Trophoblast cell (in vitro differentiated cells and primary cell): Measurements from ENCODE around the gene TDRD12.

Source experiments
- DNase-seq, 2 donors: peaks; one replicate each; pipeline ENCODE4 v3.0.0-alpha.2; 2016
- H2AFZ ChIP-seq: 2 replicates; pipeline ENCODE4 v1.6.1; 2013; ENCODE audit warnings: low read length, moderate library complexity, mild to moderate bottlenecking; ENCODE audit not compliant: insufficient read depth, poor library complexity
- H2AK5ac ChIP-seq: 2 replicates; pipeline ENCODE4 v1.6.1; 2013; ENCODE audit warnings: mild to moderate bottlenecking, low read length
- H2BK120ac ChIP-seq: 2 replicates; pipeline ENCODE4 v1.6.1; 2013; ENCODE audit warnings: low read length, mild to moderate bottlenecking, moderate library complexity; ENCODE audit not compliant: insufficient read depth, poor library complexity
- H2BK12ac ChIP-seq: 2 replicates; pipeline ENCODE4 v1.6.1; 2013; ENCODE audit warnings: mild to moderate bottlenecking, low read length, moderate library complexity
- H2BK5ac ChIP-seq: 2 replicates; pipeline ENCODE4 v1.6.1; 2013; ENCODE audit warnings: low read length, low read depth, moderate library complexity, mild to moderate bottlenecking; ENCODE audit not compliant: poor library complexity
- H3K14ac ChIP-seq: 2 replicates; pipeline ENCODE4 v1.6.1; 2013; ENCODE audit warnings: mild to moderate bottlenecking, low read length
- H3K18ac ChIP-seq: 2 replicates; pipeline ENCODE4 v1.6.1; 2013; ENCODE audit warnings: mild to moderate bottlenecking, low read length
- H3K23ac ChIP-seq: 2 replicates; pipeline ENCODE4 v1.6.1; 2013; ENCODE audit warnings: low read length
- H3K27ac ChIP-seq: 2 replicates; pipeline ENCODE4 v1.5.1; 2013; ENCODE audit warnings: low read depth, mild to moderate bottlenecking, inconsistent platforms, low read length, moderate library complexity
- H3K27me3 ChIP-seq: 2 replicates; pipeline ENCODE4 v1.6.1; 2013; ENCODE audit warnings: inconsistent platforms, mild to moderate bottlenecking, low read length, moderate library complexity; ENCODE audit not compliant: insufficient read depth
- H3K36me3 ChIP-seq, 2 experiments: 1 replicate in 1 of 2; 2 replicates in 1 of 2; pipeline ENCODE4 v1.6.1; 2013; ENCODE audit warnings: low read length in 2 of 2, mild to moderate bottlenecking in 2 of 2, moderate library complexity in 1 of 2; ENCODE audit not compliant: insufficient read depth in 2 of 2, control insufficient read depth in 1 of 2
- H3K4ac ChIP-seq: 2 replicates; pipeline ENCODE4 v1.6.1; 2013; ENCODE audit warnings: low read depth, mild to moderate bottlenecking, low read length, moderate library complexity
- H3K4me1 ChIP-seq, 2 experiments: 1 replicate in 1 of 2; 2 replicates in 1 of 2; pipeline ENCODE4 v1.6.1; 2013; ENCODE audit warnings: low read length in 2 of 2, mild to moderate bottlenecking in 2 of 2, moderate library complexity in 1 of 2; ENCODE audit not compliant: insufficient read depth in 2 of 2, control insufficient read depth in 1 of 2
- H3K4me2 ChIP-seq: 2 replicates; pipeline ENCODE4 v1.6.1; 2013; ENCODE audit warnings: inconsistent platforms, mild to moderate bottlenecking, low read length, moderate library complexity
- H3K4me3 ChIP-seq: 2 replicates; pipeline ENCODE4 v1.5.1; 2013; ENCODE audit warnings: mild to moderate bottlenecking, low read depth, low read length, inconsistent platforms
- H3K79me1 ChIP-seq: one replicate; pipeline ENCODE4 v1.6.1; 2013; ENCODE audit warnings: low read length
- H3K79me2 ChIP-seq: 2 replicates; pipeline ENCODE4 v1.6.1; 2013; ENCODE audit warnings: low read length, mild to moderate bottlenecking; ENCODE audit not compliant: control insufficient read depth, insufficient read depth, poor library complexity
- H3K9ac ChIP-seq: 2 replicates; pipeline ENCODE4 v1.6.1; 2013; ENCODE audit warnings: mild to moderate bottlenecking, low read length
- H3K9me3 ChIP-seq: 2 replicates; pipeline ENCODE4 v1.6.1; 2013; ENCODE audit warnings: low read depth, mild to moderate bottlenecking, control low read depth, inconsistent platforms, low read length; ENCODE audit not compliant: insufficient read depth
- H4K12ac ChIP-seq: 2 replicates; pipeline ENCODE4 v1.6.1; 2013; ENCODE audit warnings: low read depth, mild to moderate bottlenecking, low read length, moderate library complexity
- H4K8ac ChIP-seq: 2 replicates; pipeline ENCODE4 v1.6.1; 2013; ENCODE audit warnings: low read depth, mild to moderate bottlenecking, low read length, moderate library complexity
- H4K91ac ChIP-seq: one replicate; pipeline ENCODE4 v1.6.1; 2013; ENCODE audit warnings: low read depth, mild to moderate bottlenecking, low read length, moderate library complexity
- WGBS: extraction: QIAGEN DNeasy Blood & Tissue Kit; methylation state at CpG from one replicate; pipeline ENCODE4 v1.1.7; 2013; ENCODE audit warnings: missing lambda C conversion rate; ENCODE audit not compliant: insufficient read length, insufficient coverage; ENCODE audit errors: extremely low coverage; 5-methylcytosine and 5-hydroxymethylcytosine counted together

Gene TDRD12

DNA sequence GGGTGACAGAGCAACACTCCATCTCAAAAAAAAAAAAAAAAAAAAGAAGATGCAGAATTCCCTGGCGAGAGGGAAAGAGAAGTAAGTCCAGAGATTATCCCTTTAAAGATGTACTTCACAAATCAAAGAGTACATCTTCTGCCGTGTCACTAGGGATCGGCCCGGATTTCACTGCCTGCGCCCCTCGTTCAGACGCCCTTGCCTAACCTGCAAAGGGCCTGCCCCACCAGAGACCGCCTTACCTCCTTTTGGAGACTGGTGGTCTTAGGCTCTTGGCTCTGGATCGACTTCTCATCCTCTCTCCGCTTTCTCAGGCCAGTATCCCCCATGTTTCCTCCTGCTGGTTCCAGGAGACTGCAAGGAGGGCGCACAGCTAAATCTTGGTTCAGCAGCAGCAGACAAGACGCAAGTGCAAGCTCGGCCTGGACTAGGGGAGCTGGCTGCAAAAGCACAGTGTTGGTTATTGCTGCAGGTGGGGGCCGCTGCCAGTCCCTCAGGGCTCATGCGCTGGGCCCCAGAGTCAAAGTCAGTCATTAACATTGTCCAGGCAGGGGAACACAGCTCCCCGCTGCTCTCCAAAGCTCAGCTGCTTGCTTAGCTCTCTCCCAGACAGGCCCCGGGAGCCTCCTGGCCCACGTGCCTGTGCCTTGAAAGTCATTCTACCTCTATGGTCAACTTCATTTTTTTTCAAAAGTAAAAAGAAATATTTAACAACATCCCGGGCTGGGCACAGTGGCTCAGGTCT lies 148.8 kb downstream of the TDRD12 start:
- H2AFZ ChIP-seq, result no peak overlapping the region
- DNase-seq, result no peak
- H3K9ac ChIP-seq, result no peak overlapping the region
- H3K27ac ChIP-seq, result no peak overlapping the region
- H3K4me3 ChIP-seq, result no peak overlapping the region
- H2BK5ac ChIP-seq, result no peak overlapping the region
- no peaks in the 10 kb centered on the region for H3K36me3 ChIP-seq
- no peak overlapping the region for H2BK120ac ChIP-seq
- H3K4ac ChIP-seq, result no peak overlapping the region
- H2BK12ac ChIP-seq, result no peak overlapping the region
- no peaks in the 10 kb centered on the region for H3K79me1 ChIP-seq
- H4K8ac ChIP-seq, result no peak overlapping the region
- H4K91ac ChIP-seq, result no peak overlapping the region
- WGBS, result no CpG with 5 or more reads among the region's 19 CpGs
- H3K27me3 ChIP-seq, result no peaks in the 10 kb centered on the region
- H3K4me1 ChIP-seq, result peaks cover 4% of the 10 kb centered on the region in 2 experiments
- no peaks in the 10 kb centered on the region for H3K79me2 ChIP-seq
- H2AK5ac ChIP-seq, result no peak overlapping the region
- no peak overlapping the region for H3K23ac ChIP-seq
- no peak overlapping the region for H4K12ac ChIP-seq
- H3K4me2 ChIP-seq, result no peak overlapping the region
- no peak overlapping the region for H3K14ac ChIP-seq
- no peaks in the 10 kb centered on the region for H3K9me3 ChIP-seq
- H3K18ac ChIP-seq, result no peak overlapping the region

DNA sequence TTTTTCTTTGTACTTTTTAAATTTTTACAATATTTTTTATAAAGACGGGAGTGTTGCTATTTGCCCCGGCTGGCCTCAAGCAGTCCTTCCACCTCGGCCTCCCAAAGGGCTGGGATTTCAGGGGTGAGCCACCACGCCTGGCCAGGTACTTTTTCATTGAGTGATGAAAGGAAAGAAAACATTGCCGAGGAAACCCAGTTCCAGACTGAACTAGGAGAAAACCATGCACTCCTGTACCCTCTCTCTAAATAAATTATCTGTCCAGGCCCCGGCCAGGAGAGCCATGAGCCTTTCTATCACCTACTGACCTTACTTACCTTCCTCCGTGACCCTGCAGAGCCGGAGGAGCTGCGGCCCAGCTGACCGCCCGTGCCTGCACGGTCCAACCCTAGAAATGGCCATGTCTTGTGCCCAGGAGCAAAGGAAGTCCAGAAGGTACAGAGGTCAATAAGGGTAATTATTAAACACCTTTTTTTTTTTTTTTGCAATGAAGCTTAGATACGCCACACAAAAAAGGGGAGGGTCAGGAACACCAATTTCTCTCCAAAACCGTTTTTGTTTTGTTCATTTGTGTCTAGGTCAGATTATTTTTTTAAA lies 149.9 kb downstream of the TDRD12 start, which contains the start of gene SLC7A9:
TSS of gene SLC7A9 (minus strand) at position 399 of the 597 bp plus-strand sequence. CDS start 1,233 bp downstream, outside the sequence.
- Histone ChIP-seq H3K9ac (no peak within 1 kb of the TSS), H3K4ac (no peak within 1 kb of the TSS), H2BK12ac (no peak within 1 kb of the TSS), H3K4me2 (peak within 1 kb of the TSS; percentile 22), H3K79me1 (no peaks in the 10 kb centered on the region), H2BK5ac (no peak within 1 kb of the TSS), H4K8ac (no peak within 1 kb of the TSS), H4K91ac (no peak within 1 kb of the TSS), H3K27ac (no peak within 1 kb of the TSS), H2AFZ (no peak within 1 kb of the TSS), H3K79me2 (no peaks in the 10 kb centered on the region), H2BK120ac (no peak within 1 kb of the TSS), H3K36me3 (no peaks in the 10 kb centered on the region), H3K27me3 (no peaks in the 10 kb centered on the region), H3K4me1 (peaks cover 4% of the 10 kb centered on the region in 2 experiments), H3K14ac (no peak within 1 kb of the TSS), H4K12ac (no peak within 1 kb of the TSS), H3K18ac (no peak within 1 kb of the TSS), H3K4me3 (no peak within 1 kb of the TSS), H3K9me3 (no peaks in the 10 kb centered on the region), H3K23ac (no peak within 1 kb of the TSS), H2AK5ac (no peak within 1 kb of the TSS)
- WGBS, result no CpG with 5 or more reads among the region's 14 CpGs
- DNase-seq, result peak; percentile 12 to 27

DNA sequence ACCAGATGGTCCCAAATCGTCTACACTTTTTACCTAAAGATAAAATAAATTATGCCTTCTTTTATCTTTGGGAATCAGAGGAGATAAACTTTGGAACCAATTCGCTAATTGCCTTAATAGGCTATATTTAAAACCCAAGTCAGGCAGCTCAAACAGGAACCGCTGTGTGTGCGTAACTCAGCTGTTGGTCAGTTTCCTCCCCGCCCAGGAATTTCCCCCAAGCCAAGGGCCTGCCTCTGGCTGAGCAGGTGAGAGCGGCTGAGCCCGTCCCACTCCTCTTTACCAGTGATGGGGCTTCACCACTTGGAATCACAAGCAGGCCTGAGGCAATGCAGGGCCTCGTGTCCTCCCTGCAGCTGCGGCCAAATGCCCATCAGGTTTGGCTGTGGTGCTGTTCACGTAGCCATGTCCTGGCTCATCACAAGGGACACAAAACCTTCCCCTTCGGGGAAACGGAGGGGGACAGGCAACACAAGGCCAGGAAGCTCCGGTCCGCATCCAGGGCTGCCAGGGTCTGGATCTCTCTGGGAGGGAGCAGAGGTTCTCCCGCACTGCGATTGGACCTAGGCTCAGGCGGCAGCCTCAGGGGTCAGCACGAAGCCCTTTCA lies 150.5 kb downstream of the TDRD12 start:
- Histone ChIP-seq H2AK5ac (no peak overlapping the region), H3K36me3 (no peaks in the 10 kb centered on the region), H3K23ac (no peak overlapping the region), H3K79me1 (no peaks in the 10 kb centered on the region), H2BK5ac (no peak overlapping the region), H4K8ac (no peak overlapping the region), H3K14ac (no peak overlapping the region), H3K4me1 (peaks cover 4% of the 10 kb centered on the region in 2 experiments), H3K18ac (no peak overlapping the region), H2BK120ac (no peak overlapping the region), H4K91ac (no peak overlapping the region), H3K4me2 (peak overlapping the region; percentile 22), H3K9me3 (no peaks in the 10 kb centered on the region), H3K79me2 (no peaks in the 10 kb centered on the region), H3K27ac (no peak overlapping the region), H3K4ac (no peak overlapping the region), H2BK12ac (no peak overlapping the region), H3K4me3 (no peak overlapping the region), H4K12ac (no peak overlapping the region), H3K27me3 (no peaks in the 10 kb centered on the region), H2AFZ (no peak overlapping the region), H3K9ac (no peak overlapping the region)
- peak; percentile 78 to 90 for DNase-seq
- WGBS, result no CpG with 5 or more reads among the region's 18 CpGs

DNA sequence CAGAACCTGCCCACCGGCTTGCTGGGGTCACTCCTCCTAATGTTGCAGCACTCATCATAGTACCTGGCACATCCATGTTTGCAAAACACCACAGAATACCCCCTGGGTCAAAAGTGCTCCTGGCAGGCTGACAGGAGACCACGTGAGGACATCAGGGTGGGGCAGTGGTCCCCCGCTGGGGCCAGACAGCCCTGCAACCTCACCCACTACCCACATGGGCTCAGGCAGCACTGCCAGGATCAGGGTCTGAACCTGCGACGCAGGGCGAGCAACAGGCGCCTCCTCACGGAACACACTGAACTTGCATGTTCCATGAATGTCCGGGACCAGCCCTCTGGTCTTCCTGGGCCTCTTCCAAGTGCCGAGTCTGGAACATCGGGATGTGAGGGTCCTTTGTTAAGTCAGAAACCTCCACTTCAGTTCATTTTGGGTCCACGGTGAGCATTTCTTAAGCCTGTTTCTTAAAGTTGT lies 151.4 kb downstream of the TDRD12 start:
- Histone ChIP-seq H4K91ac (no peak overlapping the region), H3K9ac (no peak overlapping the region), H3K79me2 (no peaks in the 10 kb centered on the region), H3K4me3 (no peak overlapping the region), H3K4me1 (peaks cover 4% of the 10 kb centered on the region in 2 experiments), H2BK120ac (no peak overlapping the region), H3K14ac (no peak overlapping the region), H4K8ac (no peak overlapping the region), H3K79me1 (no peaks in the 10 kb centered on the region), H3K4ac (no peak overlapping the region), H3K27ac (no peak overlapping the region), H3K9me3 (no peaks in the 10 kb centered on the region), H2BK12ac (no peak overlapping the region), H3K23ac (no peak overlapping the region), H3K18ac (no peak overlapping the region), H3K4me2 (no peak overlapping the region), H4K12ac (no peak overlapping the region), H2AFZ (no peak overlapping the region), H2BK5ac (no peak overlapping the region), H3K27me3 (no peaks in the 10 kb centered on the region), H3K36me3 (no peaks in the 10 kb centered on the region), H2AK5ac (no peak overlapping the region)
- peak; percentile 14 to 34 for DNase-seq
- WGBS, result no CpG with 5 or more reads among the region's 12 CpGs
